ENCODE data around the gene CYP1A2.
A peak's percentile ranks its signal among the peaks of the same experiment; 100 is the strongest.

Gene CYP1A2

GRCh38 chr15:74724570-74725224, 23.9 kb upstream of the CYP1A2 start:
- no peak overlapping the region for H3K4me2 ChIP-seq (ENCODE audit: low read depth, low read length, poor library complexity, severe bottlenecking)
- no peaks in the 10 kb centered on the region for H3K9me3 ChIP-seq (ENCODE audit: insufficient read depth, low read length)
- H3K27me3 ChIP-seq (ENCODE audit: low read length): no peaks in the 10 kb centered on the region
- no peak overlapping the region for H3K9ac ChIP-seq (ENCODE audit: low read length)
- no peak overlapping the region for H2AFZ ChIP-seq (ENCODE audit: low read depth, low read length, severe bottlenecking)
- TF ChIP-seq CTCF (IDR thresholded peaks at IDR 0.05; ENCODE audit: insufficient read depth, low read length, poor library complexity, severe bottlenecking) (no peak), EZH2phosphoT487 (conservative IDR thresholded peaks at IDR 0.05; ENCODE audit: low read length) (no peak)
- H3K79me2 ChIP-seq (ENCODE audit: insufficient read depth, low read length): no peaks in the 10 kb centered on the region
- no peak overlapping the region for H3K4me3 ChIP-seq (ENCODE audit: insufficient read depth, low read length, poor library complexity, severe bottlenecking)
- no peaks in the 10 kb centered on the region for H3F3A ChIP-seq (ENCODE audit: insufficient read depth)
- no peaks in the 10 kb centered on the region for H3K36me3 ChIP-seq (ENCODE audit: low read length)
- no peaks in the 10 kb centered on the region for H3K9me2 ChIP-seq (replicated peaks; ENCODE audit: insufficient read depth, low read length)
- H4K20me1 ChIP-seq (ENCODE audit: low read depth, low read length): no peaks in the 10 kb centered on the region
- H3K27ac ChIP-seq (ENCODE audit: low read depth, low read length): no peak overlapping the region

GRCh38 chr15:74725225-74725774, 23.3 kb upstream of the CYP1A2 start, which contains the start of gene CYP1A1:
Gene CYP1A1, minus strand, starts transcription at chr15:74725528. Its CDS starts 2,431 bp downstream, at chr15:74723097.
- Histone ChIP-seq H3F3A (ENCODE audit: insufficient read depth) (no peaks in the 10 kb centered on the region), H3K36me3 (ENCODE audit: low read length) (no peaks in the 10 kb centered on the region), H3K79me2 (ENCODE audit: insufficient read depth, low read length) (no peaks in the 10 kb centered on the region), H3K9me2 (replicated peaks; ENCODE audit: insufficient read depth, low read length) (no peaks in the 10 kb centered on the region), H3K4me3 (ENCODE audit: insufficient read depth, low read length, poor library complexity, severe bottlenecking) (no peak within 1 kb of the TSS), H2AFZ (ENCODE audit: low read depth, low read length, severe bottlenecking) (no peak within 1 kb of the TSS), H3K9ac (ENCODE audit: low read length) (no peak within 1 kb of the TSS), H3K27me3 (ENCODE audit: low read length) (no peaks in the 10 kb centered on the region), H3K9me3 (ENCODE audit: insufficient read depth, low read length) (no peaks in the 10 kb centered on the region), H3K4me2 (ENCODE audit: low read depth, low read length, poor library complexity, severe bottlenecking) (peak within 1 kb of the TSS; percentile 31), H4K20me1 (ENCODE audit: low read depth, low read length) (no peaks in the 10 kb centered on the region), H3K27ac (ENCODE audit: low read depth, low read length) (no peak within 1 kb of the TSS)
- no peak for TF ChIP-seq CTCF (IDR thresholded peaks at IDR 0.05; ENCODE audit: insufficient read depth, low read length, poor library complexity, severe bottlenecking)
- TF ChIP-seq EZH2phosphoT487 (conservative IDR thresholded peaks at IDR 0.05; ENCODE audit: low read length): no peak

- no peak overlapping the region for H3K9ac ChIP-seq (ENCODE audit: low read length)
- no peaks in the 10 kb centered on the region for H3K27me3 ChIP-seq (ENCODE audit: low read length)
- no peaks in the 10 kb centered on the region for H3F3A ChIP-seq (ENCODE audit: insufficient read depth)
- H3K9me3 ChIP-seq (ENCODE audit: insufficient read depth, low read length): no peaks in the 10 kb centered on the region
- no peak overlapping the region for H2AFZ ChIP-seq (ENCODE audit: low read depth, low read length, severe bottlenecking)
- no peaks in the 10 kb centered on the region for H4K20me1 ChIP-seq (ENCODE audit: low read depth, low read length)
- no peaks in the 10 kb centered on the region for H3K9me2 ChIP-seq (replicated peaks; ENCODE audit: insufficient read depth, low read length)
- TF ChIP-seq EZH2phosphoT487 (conservative IDR thresholded peaks at IDR 0.05; ENCODE audit: low read length) (no peak), CTCF (IDR thresholded peaks at IDR 0.05; ENCODE audit: insufficient read depth, low read length, poor library complexity, severe bottlenecking) (no peak)
- no peaks in the 10 kb centered on the region for H3K79me2 ChIP-seq (ENCODE audit: insufficient read depth, low read length)
- H3K36me3 ChIP-seq (ENCODE audit: low read length): no peaks in the 10 kb centered on the region
- peak overlapping the region; percentile 31 for H3K4me2 ChIP-seq (ENCODE audit: low read depth, low read length, poor library complexity, severe bottlenecking)
- H3K4me3 ChIP-seq (ENCODE audit: insufficient read depth, low read length, poor library complexity, severe bottlenecking): no peak overlapping the region
- no peak overlapping the region for H3K27ac ChIP-seq (ENCODE audit: low read depth, low read length)
Measured at GRCh38 chr15:74725845-74726773, 22.5 kb upstream of the CYP1A2 start.

Measured in SU-DHL-6 (cell line).